CD4-positive, CD25-positive, alpha-beta regulatory T cell (primary cell): ENCODE data around the gene CFC1. TPM values are rescaled to one million over a fixed set of nuclear protein-coding genes. Genes with fewer than 3 reads are reported as not detected.
"Not testable (repeated sequence)": the region's sequence is repeated elsewhere in the genome, so short reads cannot be mapped to it uniquely, and the experiment has no call there.

Source experiments
- ATAC-seq, 2 donors: fragments of 150-1000 bp; cut with Tn5 transposase; one replicate each; pipeline ENCODE4 v1.10.0; 2021; ENCODE audit warnings: low read depth in 2 of 2, moderate number of reproducible peaks in 2 of 2, moderate library complexity in 1 of 2
- DNase-seq, 3 donors: peaks; one replicate each; pipeline versions ENCODE4 v3.0.0 to v3.0.0-alpha.2; 2012 to 2022; ENCODE audit warnings: mixed read lengths in 1 of 3
- H3K27ac ChIP-seq: one replicate; pipeline ENCODE4 v1.7.0; 2013; ENCODE audit warnings: mild to moderate bottlenecking, low read length; ENCODE audit not compliant: insufficient read depth, poor library complexity, severe bottlenecking
- H3K27me3 ChIP-seq: one replicate; pipeline ENCODE4 v1.7.0; 2013; ENCODE audit warnings: low read length; ENCODE audit not compliant: control insufficient read depth, insufficient read depth
- H3K36me3 ChIP-seq: one replicate; pipeline ENCODE4 v1.7.0; 2013; ENCODE audit warnings: mild to moderate bottlenecking, low read length, moderate library complexity; ENCODE audit not compliant: control insufficient read depth, insufficient read depth
- H3K4me1 ChIP-seq: 2 replicates; pipeline ENCODE4 v1.7.0; 2013; ENCODE audit warnings: mild to moderate bottlenecking, low read length; ENCODE audit not compliant: insufficient read depth, control insufficient read depth, poor library complexity, severe bottlenecking
- H3K4me3 ChIP-seq: one replicate; pipeline ENCODE4 v1.7.0; 2013; ENCODE audit warnings: low read depth, mild to moderate bottlenecking, low read length, moderate library complexity
- H3K9me3 ChIP-seq, 2 experiments: 1 replicate in 1 of 2; 2 replicates in 1 of 2; pipeline ENCODE4 v1.7.0; 2013; ENCODE audit warnings: low read length in 2 of 2, mild to moderate bottlenecking in 1 of 2, moderate library complexity in 1 of 2; ENCODE audit not compliant: control insufficient read depth in 2 of 2
- H3K27ac Mint-ChIP-seq, 3 donors: one replicate each; pipeline ENCODE4 v1.8.0; 2020 to 2022; ENCODE audit warnings: mild to moderate bottlenecking in 3 of 3, mixed read lengths in 3 of 3, moderate library complexity in 2 of 3
- H3K27me3 Mint-ChIP-seq: one replicate; pipeline ENCODE4 v1.8.0; 2022; ENCODE audit warnings: mild to moderate bottlenecking, mixed read lengths
- H3K36me3 Mint-ChIP-seq: one replicate; pipeline ENCODE4 v1.8.0; 2020; ENCODE audit warnings: mixed read lengths
- H3K4me1 Mint-ChIP-seq, 4 donors: one replicate each; pipeline ENCODE4 v1.8.0; 2020 to 2022; ENCODE audit warnings: mixed read lengths in 4 of 4, mild to moderate bottlenecking in 1 of 4
- H3K4me3 Mint-ChIP-seq, 4 donors: one replicate each; pipeline ENCODE4 v1.8.0; 2020 to 2022; ENCODE audit warnings: mild to moderate bottlenecking in 4 of 4, mixed read lengths in 4 of 4, moderate library complexity in 3 of 4
- H3K9me3 Mint-ChIP-seq, 7 donors: one replicate each; pipeline ENCODE4 v1.8.0; 2020 to 2022; ENCODE audit warnings: mixed read lengths in 7 of 7, mild to moderate bottlenecking in 3 of 7, moderate library complexity in 2 of 7
- polyA plus RNA-seq, 4 donors: library from polyadenylated mRNA; unstranded; fragments of 300-500 nt; fragmentation: Illumina TruSeq; gene quantifications; one replicate each; pipeline ENCODE4 v1.2.3, GENCODE V29; 2021
- total RNA-seq: library from RNA; stranded (reverse); gene quantifications from one replicate; pipeline ENCODE4 v1.2.3, GENCODE V29; 2022

The CFC1 gene
- total RNA-seq (not detected), polyA plus RNA-seq (not detected)

- not testable (repeated sequence) for H3K4me1 ChIP-seq
These were observed at the start of gene CFC1 for GRCh38 chr2:130599393-130599792. CFC1 (minus strand) TSS chr2:130599575; CDS start chr2:130599287, 288 bp downstream.

GRCh38 chr2:130641688-130642087 lies 42.3 kb upstream of the CFC1 start:
- not testable (repeated sequence) for H3K36me3 ChIP-seq, H3K27ac Mint-ChIP-seq, ATAC-seq, H3K27me3 Mint-ChIP-seq, H3K4me1 Mint-ChIP-seq, H3K4me3 Mint-ChIP-seq, H3K9me3 ChIP-seq, DNase-seq, H3K4me1 ChIP-seq, H3K9me3 Mint-ChIP-seq, H3K27ac ChIP-seq, H3K4me3 ChIP-seq, H3K27me3 ChIP-seq, H3K36me3 Mint-ChIP-seq

More at GRCh38 chr2:130599393-130599792, at the start of gene CFC1:
- not testable (repeated sequence) for H3K27me3 ChIP-seq, ATAC-seq, H3K4me3 ChIP-seq, H3K27ac ChIP-seq, H3K4me3 Mint-ChIP-seq, H3K36me3 Mint-ChIP-seq, H3K27ac Mint-ChIP-seq, H3K36me3 ChIP-seq, H3K9me3 ChIP-seq, H3K4me1 Mint-ChIP-seq, DNase-seq, H3K27me3 Mint-ChIP-seq, H3K9me3 Mint-ChIP-seq

- H3K27ac Mint-ChIP-seq, H3K4me3 ChIP-seq, H3K27me3 ChIP-seq, H3K4me3 Mint-ChIP-seq, H3K9me3 Mint-ChIP-seq, H3K36me3 ChIP-seq, DNase-seq, H3K36me3 Mint-ChIP-seq, H3K4me1 Mint-ChIP-seq, H3K27ac ChIP-seq, H3K27me3 Mint-ChIP-seq, ATAC-seq, H3K4me1 ChIP-seq, H3K9me3 ChIP-seq: not testable (repeated sequence)
These were observed 39.6 kb upstream of the CFC1 start for GRCh38 chr2:130638973-130639372.

DNA sequence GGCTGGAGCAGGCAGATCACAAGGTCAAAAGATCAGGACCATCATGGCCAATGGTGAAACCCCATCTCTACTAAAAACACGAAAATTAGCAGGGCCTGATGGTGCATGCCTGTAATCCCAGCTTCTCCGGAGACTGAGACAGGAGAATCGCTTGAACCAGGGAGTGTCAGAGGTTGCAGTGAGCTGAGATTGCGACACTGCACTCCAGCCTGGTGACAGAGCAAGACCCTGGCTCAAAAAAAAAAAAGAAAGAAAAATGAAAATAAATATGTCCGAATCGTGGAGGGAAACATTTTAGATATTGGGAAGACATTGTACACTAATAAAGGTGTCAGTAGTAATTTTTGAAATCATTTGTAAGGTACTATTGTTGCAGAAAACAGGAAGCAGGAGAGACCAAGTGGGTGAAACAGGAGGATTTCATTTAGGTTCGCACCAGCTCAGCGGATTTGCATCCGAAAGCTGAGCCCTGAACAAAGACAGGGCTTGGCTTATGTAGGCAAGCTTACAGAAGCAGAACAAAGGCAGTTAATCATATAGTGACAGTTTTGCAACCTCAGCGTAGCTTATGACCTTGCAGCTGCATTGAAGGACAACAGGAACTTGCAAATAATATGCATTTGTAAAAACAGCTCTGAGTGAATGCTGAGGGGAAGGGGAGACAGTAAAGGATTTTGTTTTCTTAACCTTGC lies 29.6 kb upstream of the CFC1 start:
- not testable (repeated sequence) for DNase-seq, H3K27me3 Mint-ChIP-seq, H3K27me3 ChIP-seq, H3K36me3 ChIP-seq, H3K27ac ChIP-seq, H3K4me3 ChIP-seq, H3K9me3 ChIP-seq, H3K27ac Mint-ChIP-seq, H3K4me3 Mint-ChIP-seq, H3K4me1 Mint-ChIP-seq, ATAC-seq, H3K9me3 Mint-ChIP-seq, H3K4me1 ChIP-seq, H3K36me3 Mint-ChIP-seq

DNA sequence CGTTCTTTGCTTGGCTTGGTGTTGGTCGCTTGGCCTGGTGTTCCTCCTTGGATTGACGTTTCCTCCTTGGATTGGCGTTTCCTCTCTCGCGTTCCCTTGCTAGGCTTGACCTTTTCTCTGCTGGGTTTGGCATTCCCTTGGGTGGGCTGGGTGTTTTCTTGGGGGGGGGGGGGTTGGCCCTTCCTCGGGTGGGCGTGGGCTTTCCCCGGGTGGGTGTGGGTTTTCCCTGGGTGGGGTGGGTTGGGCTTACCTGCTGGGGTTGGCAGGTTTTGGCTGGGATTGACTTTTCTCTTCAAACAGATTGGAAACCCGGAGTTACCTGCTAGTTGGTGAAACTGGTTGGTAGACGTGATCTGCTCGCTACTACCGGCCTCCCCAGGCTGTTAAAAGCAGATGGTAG lies 11.8 kb upstream of the CFC1 start, which contains the start of gene POTEJ:
POTEJ (plus strand) TSS at position 301 of the 400 bp plus-strand sequence; CDS start at position 394, 93 bp downstream.
- H3K4me1 Mint-ChIP-seq, H3K9me3 ChIP-seq, H3K4me1 ChIP-seq, H3K36me3 Mint-ChIP-seq, H3K4me3 Mint-ChIP-seq, H3K27ac ChIP-seq, ATAC-seq, H3K27me3 Mint-ChIP-seq, H3K4me3 ChIP-seq, H3K36me3 ChIP-seq, H3K27me3 ChIP-seq, H3K27ac Mint-ChIP-seq, DNase-seq, H3K9me3 Mint-ChIP-seq: not testable (repeated sequence)

DNA sequence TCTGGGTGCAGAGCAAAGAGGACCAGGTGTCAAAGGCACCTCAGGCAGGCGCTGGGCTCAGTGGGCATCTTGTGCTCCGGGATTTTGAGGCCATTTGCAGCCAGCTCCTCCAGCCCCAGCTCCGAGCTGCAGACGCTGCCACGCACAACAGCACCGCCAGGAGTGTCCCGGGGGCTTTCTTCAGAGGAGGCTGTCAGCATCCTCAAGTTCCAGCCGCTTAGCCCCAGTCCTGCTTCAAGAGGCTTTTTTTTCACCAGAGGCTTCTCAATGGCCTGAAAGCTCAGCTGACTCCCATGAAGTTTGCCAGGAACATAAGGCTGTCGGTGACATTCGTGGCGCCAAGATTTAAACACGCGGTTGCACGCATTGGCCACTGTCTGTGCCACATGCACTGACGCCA lies 11.1 kb upstream of the CFC1 start:
- not testable (repeated sequence) for H3K27me3 Mint-ChIP-seq

GRCh38 chr2:130609002-130609920 lies 9.9 kb upstream of the CFC1 start:
- not testable (repeated sequence) for ATAC-seq, H3K4me3 ChIP-seq, H3K9me3 ChIP-seq, H3K27ac ChIP-seq, H3K9me3 Mint-ChIP-seq, H3K27ac Mint-ChIP-seq, H3K4me1 Mint-ChIP-seq, H3K36me3 Mint-ChIP-seq, H3K4me3 Mint-ChIP-seq, H3K27me3 ChIP-seq, H3K27me3 Mint-ChIP-seq, DNase-seq, H3K4me1 ChIP-seq, H3K36me3 ChIP-seq

More for the DNA sequence above, 11.1 kb upstream of the CFC1 start:
- H3K4me1 Mint-ChIP-seq, DNase-seq, H3K4me1 ChIP-seq, H3K9me3 Mint-ChIP-seq, H3K9me3 ChIP-seq, ATAC-seq, H3K4me3 Mint-ChIP-seq, H3K27ac Mint-ChIP-seq, H3K4me3 ChIP-seq, H3K36me3 ChIP-seq, H3K27ac ChIP-seq, H3K36me3 Mint-ChIP-seq, H3K27me3 ChIP-seq: not testable (repeated sequence)
